22Rv1 (cell line): ENCODE measurements around the gene CYP26C1.

Experiments
- H3K27ac ChIP-seq: fragments of 450-650 bp; 2 replicates; pipeline ENCODE4 v1.5.1; 2017
- CTCF ChIP-seq: fragments of 450-650 bp; IDR thresholded peaks from 2 replicates; pipeline ENCODE4 v1.5.1; 2017; ENCODE audit warnings: mild to moderate bottlenecking
- ZFX ChIP-seq: fragments of 450-650 bp; IDR thresholded peaks from 2 replicates; pipeline ENCODE4 v1.6.1; 2017; ENCODE audit warnings: antibody characterized with exemption, borderline replicate concordance

The CYP26C1 gene

GRCh38 chr10:93081318-93081717, 20.7 kb downstream of the CYP26C1 start:
- TF ChIP-seq ZFX = no peak
- TF ChIP-seq CTCF = no peak

GRCh38 chr10:93081834-93082233, 21.2 kb downstream of the CYP26C1 start:
- H3K27ac ChIP-seq = no peak overlapping the region
- no peak for TF ChIP-seq CTCF
- no peak for TF ChIP-seq ZFX

More at GRCh38 chr10:93081318-93081717, 20.7 kb downstream of the CYP26C1 start:
- no peak overlapping the region for H3K27ac ChIP-seq

DNA sequence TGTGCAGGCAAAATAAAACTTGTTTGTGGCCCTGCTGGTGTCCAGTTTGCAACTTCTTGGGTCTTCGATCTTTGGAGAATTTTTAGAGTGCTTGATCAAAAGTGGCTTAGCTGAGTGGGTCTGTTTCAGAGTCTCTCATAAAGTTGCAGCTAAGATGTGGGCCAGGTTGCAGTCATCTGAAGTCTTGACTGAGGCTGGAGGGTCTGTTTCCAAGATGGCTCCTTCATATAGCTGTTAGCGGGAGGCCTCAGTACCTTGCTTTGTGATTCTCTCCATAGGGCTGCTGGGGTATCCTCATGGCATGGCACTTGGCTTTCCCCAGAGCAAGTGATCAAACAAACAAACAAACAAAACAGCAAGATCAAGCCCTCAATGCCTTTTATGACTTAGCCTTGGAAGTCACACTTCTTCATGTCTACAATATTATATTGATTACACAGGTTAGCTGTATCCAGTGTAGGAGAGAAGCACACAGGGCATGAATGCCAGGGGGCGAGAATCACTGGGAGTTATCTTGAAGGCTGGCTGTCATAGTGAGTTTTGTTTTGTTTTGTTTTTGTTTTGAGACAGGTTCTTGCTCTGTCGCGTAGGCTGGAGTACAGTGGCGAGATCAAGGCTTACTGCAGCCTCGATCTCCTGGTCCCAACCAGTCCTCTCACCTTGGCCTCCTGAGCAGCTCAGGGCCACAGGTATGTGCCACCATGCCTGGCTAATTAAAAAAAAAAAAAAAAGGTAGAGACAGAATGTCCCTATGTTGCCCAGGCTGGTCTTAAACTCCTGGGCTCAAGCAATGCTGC, 23.3 kb downstream of the CYP26C1 start:
- no peak overlapping the region for H3K27ac ChIP-seq
- TF ChIP-seq CTCF (no peak), ZFX (no peak)

- H3K27ac ChIP-seq = no peak overlapping the region
- no peak for TF ChIP-seq CTCF
- TF ChIP-seq ZFX = no peak
Measured at GRCh38 chr10:93085272-93085859, 24.8 kb downstream of the CYP26C1 start.

DNA sequence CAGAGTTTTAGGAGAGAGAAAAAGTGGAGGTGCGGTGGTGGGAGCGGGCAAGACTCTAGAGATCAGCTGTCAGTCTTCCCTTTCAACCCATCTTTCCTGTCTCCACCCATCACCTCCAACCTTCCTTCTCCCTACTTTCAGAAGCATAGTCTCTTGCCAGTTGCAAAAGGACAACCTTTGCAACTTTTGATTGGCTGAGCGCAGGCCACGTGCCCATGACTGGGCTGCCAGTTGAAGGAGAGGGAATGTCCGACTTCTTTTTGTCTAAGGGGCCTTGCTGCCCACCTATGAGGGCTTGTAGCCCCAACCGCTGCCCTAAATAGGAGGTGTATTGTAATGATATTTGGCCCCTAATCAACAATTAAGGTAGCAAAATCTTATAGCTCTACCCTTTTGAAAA, 25.7 kb downstream of the CYP26C1 start:
- no peak overlapping the region for H3K27ac ChIP-seq
- no peak for TF ChIP-seq CTCF
- TF ChIP-seq ZFX = no peak

GRCh38 chr10:93087846-93088245, 27.2 kb downstream of the CYP26C1 start:
- H3K27ac ChIP-seq = no peak overlapping the region
- TF ChIP-seq ZFX (no peak), CTCF (no peak)

GRCh38 chr10:93088466-93088865, 27.9 kb downstream of the CYP26C1 start:
- H3K27ac ChIP-seq = no peak overlapping the region
- TF ChIP-seq ZFX (no peak), CTCF (no peak)
